ENCODE measurements around the gene TPM1.
A peak's percentile ranks its signal among the peaks of the same experiment; 100 is the strongest.

DNA sequence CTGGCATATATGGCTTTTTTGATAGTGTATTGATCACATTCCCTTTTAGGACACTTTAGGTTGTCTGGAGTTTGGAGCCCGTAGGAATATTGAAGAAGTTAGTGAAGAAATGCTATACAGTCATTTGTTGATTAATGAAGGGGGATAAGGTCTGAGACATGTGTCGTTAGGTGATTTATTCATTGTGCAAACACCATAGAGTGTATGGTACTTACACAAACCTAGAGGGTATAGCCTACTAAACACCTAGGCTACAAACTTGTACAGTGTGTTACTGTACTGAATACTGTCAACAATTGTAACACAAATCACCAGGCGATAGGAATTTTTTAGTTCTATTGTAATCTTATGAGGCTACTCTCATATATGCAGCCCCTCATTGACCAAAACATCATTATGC lies 3.3 kb downstream of the TPM1 start:
- TF ChIP-seq POLR2A (IDR thresholded peaks at IDR 0.05): no peak
- peak in 1 of 3 donors; percentile 23 for TF ChIP-seq POLR2AphosphoS5 (IDR thresholded peaks at IDR 0.05)
